8988T (cell line): ENCODE measurements around the gene CCDC27.

Experiments used
- DNase-seq: peaks from one replicate; pipeline ENCODE4 v3.0.0; 2011

The CCDC27 gene

DNA sequence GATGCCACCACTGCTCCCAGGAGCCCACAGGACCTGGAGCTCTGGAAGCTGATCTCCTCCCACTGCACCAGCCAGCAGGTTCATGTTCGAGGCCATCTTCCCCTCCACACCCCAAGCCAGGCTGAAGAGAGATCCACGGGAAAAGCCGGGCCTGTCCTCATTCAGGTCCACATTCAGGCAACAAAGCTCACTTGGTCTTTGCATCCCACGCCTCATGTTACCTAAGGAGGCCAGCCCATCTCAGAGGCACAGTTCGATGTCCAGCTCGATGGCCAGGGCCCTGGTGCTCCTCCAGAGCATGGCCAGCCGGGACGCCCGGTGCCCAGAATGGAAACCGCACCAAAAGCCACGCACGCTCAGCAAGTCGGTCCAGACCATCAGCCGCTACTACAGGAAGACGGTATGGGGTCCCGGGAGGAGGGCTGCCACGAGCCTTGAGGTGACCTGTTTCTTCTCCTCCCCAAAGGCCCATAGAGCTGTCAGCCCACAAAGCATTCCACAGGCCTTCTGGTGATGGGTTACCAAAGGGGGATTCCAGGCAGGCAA is at the start of gene CCDC27:
Gene CCDC27, plus strand, starts transcription at position 51 of the 546 bp plus-strand sequence. Its CDS starts 32 bp downstream, at position 83.
- DNase-seq, result no peak

DNA sequence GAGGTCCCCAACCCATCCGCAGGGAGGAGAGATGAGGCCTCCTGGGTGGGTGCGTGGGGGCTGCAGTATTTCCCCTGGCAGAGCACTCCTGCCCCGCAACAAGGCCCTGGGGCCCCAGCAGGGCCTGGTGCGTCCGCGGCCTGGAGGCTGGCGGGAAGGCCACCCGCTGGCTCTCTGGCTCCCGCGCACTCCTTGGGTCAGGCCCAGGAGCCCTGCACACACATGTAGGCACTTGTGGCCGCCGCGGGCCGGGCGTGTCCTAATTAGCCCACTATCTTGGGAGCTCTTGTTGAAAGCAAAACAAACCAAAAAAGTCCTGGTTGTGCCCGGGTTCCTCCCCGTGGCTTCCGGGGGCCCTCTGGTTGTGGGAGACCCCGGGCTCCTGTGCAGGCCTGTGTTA is 49.7 kb upstream of the CCDC27 start:
- no peak for DNase-seq

DNA sequence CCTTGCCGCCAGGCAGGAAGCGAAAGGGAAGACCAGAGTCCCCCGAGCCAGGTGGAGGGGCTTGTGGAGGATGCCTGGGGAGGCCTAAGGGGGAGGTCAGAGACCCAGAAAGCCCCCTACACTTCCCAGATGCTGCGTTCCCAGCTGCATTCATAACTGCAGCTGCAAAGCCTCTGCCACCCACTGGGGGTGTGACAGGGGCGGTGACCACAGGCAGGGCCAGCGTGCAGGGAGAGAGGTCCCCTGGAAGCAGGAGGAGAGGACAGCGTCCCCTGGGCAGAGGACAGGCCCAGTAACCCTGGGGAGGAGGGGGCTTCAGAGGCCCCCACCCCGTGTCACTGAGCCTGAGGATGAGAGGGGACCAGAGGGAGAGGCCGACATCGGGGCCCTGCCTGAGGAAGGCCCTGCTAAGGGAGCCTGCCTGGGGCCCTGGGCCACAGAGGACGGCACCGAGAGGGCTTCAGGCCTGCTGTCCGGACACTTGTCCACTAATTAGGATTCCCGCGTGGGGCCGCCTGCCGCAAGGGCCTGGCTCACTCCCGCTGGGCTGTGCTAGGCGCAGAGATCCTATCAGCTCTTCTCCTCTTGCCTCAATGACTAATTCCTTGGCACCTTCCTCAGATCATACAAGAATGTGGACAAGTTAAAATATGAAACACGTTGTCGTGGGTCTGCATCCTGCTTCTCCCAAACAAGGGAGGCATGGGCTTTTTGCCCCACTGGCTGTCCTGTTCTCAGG is 49.1 kb upstream of the CCDC27 start:
- no peak for DNase-seq

DNA sequence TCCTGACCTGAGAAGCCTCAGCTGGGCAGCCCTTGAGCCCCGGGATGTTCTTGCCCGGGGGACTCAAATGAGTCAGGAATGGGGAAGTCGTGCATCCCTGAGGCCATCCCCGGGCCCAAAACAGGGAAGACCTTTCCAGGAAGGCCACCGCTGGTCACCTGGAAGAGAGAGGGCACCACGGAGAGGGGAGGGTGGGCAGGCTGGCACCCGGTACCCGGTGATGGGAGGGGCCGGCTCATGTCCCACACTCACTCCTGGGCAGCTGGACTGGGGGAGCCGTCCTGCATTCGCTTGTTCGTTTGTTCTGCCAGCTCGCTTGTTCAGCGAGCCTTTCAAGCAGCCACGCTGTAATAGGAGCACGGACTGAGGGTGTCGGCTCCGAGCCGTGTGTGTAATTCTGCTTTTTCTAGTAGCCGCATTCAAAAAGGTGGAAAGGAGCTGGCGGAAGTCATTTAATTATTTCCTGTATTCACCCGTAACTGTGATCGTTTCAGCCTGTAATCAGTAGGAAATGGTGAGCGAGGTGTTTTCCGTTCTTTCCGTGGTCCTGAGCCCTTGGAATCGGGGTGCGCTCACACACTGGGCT is 48.4 kb upstream of the CCDC27 start:
- DNase-seq, result no peak

DNA sequence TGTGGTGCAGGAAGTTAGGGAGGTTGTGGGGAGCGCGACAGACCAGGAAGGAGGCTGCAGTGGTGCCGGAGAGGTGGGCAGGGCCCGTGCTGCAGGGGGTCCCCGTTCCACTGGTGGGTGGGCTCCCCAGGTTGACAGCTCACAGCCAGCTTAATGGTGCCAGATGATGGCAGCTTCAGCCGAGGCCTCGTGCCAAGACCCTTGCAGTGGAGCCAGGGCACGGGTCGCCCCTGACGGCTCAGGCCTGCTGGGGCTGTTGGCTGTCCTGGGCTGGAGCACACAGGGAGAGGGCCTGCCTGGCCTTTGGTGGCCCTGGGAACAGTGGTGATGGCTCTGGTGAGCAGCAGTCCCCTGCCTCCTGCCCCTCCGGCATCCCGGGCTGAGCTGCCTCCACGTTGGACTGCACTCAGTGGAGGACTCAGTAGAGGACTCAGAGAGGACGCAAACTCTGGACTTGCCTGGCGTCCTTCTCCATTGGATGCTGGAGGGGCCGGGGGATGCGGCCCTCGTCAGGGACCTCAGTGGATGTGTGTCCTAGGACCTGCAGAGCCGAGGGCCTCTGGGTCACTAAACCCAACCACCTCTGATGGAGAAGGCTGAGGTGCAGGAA is 46.8 kb upstream of the CCDC27 start:
- DNase-seq, result no peak

DNA sequence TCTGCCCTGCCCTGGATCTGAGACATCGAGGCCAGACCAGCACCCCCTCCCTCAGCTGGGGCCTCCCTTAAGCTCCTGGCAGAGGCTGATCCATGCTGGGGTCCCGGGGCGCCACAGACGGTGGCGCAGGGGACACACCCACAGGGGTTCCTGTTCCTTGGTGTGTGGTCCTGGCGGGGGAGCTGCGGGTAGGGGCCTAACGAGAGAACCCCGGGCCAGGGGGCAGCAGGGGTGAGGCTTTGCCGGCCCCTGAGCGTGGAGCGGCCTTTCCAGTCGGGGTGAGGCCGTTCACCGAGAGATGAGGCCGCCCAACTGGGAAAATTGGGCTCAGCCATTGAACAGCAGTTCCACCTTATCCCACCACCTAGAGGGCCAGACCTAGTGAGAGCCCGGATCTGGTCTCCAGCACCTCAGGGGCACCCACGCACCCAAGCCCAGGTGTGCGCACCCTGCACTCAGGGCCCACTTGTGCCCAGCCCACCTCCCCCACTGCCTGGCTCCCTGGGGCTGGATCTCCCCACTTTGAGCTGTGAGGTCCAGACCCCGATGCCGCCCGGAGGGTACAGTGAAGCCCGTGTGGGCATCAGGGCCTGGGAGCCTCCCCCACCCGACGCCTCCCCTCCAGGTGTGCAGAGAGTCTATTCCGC is 45.5 kb upstream of the CCDC27 start:
- no peak for DNase-seq

DNA sequence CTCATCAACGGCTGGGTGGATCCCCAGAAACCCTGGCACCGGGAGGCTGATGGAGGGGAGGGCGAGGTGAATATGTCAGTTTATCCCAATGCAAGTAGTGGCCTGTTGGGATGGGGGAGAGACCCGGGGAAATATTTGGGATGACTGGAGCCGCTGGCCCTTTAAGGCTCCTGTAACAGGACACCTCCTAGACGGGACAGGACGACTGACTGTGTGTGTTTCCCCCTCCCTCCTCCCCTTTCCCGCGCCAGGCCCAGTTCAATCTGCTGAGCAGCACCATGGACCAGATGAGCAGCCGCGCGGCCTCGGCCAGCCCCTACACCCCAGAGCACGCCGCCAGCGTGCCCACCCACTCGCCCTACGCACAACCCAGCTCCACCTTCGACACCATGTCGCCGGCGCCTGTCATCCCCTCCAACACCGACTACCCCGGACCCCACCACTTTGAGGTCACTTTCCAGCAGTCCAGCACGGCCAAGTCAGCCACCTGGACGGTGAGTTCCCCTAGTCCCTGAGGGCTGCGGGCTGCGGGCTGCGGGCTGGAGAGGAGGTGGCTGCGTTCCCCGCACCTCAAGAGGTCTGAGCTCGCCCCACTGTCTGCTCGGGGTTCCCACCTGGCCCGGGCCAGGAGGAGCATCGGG is 44.8 kb upstream of the CCDC27 start:
- no peak for DNase-seq

DNA sequence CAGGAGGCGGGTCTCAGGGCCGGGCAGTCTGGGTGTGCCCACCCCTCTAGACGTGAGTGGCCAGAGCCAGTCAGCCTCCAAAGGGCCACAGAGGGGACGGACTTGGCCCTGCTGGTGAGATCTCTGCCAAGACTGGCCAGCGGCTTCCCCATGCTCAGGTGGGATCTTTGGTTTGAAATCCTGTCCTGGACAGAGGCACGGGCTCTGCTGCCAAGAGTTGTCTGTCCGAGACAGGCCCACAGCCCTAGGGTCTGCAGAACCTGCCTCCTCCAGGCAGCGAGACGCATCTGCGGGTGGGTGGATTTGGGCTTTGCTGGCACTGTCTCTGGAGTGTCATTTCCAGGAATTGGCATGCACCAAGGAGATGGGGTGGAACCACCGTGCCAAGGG is 44.3 kb upstream of the CCDC27 start:
- DNase-seq, result no peak

DNA sequence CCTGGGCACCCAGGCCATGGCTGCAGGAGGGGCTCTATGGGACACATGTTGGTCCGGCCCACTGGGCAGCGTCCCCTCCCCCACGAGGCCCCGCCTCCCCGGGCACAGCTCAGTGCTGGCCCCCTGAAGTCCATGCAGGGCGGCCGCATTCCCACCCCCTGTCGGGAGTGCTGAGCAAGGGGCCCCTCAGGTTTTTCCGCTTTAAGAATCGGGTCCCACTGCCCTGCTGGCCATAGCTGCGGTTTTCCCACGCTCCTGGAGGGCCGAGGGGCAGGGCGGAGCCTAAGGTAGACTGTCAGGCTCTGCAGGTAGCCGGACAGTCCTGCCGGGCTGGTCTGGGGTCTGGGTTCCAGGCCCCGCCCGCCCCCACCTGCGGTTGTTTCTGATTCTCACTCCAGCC is 43.5 kb upstream of the CCDC27 start:
- no peak for DNase-seq

DNA sequence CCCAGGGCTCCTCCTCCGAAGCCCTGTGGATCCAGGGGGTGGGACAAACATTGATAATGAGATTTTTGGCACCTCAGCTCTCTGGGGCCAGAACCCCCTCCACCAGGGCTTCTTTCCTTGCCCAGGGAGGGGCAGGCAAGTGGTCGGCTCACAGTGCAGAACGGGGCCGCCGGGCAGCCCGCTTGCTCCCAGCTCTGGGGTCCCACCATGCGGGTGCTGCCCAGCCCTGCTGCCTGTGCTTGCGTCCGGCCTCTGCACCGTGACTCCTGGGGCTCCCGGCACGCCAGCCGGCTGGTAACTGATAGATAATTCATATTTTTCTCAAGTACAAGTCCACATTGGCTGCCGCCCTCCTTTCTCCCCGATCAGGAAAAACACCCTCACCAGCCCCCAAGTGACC is 42.0 kb upstream of the CCDC27 start:
- DNase-seq, result no peak

DNA sequence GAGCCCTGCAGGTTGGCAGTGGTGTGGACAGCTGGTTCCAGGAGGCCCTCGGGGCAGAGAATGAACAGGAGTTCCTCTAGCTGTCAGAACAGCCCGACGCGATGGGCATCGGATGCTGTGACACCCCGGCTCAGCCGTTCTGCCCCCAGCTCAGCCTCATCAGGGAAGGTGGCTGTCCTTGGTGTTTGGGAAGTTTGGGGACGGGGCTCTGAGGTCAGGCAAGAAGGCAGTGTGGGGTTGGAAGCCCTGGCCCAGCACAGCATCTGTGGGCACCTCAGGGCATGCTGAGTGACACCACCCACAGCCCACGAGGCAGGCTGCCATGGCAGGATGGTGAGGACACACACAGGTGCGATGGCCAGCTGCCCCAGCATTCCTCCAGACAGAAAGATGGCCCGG is 40.9 kb upstream of the CCDC27 start:
- no peak for DNase-seq

DNA sequence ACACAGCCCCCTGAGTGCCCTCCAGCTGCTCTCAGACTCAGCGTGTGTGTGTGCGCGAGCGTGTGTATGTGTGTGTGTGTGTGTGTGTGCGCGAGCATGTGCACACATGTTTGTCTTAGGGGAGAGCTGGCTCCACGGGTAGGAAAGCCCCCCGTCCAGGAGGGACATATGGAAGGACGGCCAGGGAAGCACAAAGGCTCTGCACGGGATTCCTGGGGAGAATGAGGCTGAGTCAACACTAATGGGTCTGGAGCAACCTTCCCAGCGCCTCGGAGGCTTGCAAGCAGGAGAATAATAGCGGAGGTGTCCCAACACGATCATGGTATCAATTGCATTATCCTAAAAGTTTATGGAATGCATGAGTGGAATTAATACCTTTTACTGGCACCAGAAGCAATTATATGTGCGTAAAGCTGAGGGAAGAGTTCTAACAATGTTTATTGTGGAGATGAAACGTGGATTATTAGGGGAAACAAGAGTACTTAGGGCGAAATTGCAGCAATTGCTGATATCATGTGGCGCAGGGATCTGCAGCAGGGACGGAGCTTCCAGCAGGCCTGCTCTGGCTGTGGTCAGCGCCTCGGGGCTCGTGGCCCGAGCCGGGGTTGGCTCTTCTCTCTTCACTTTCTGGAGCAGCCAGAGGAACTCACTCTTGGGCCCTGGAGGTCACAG is 40.3 kb upstream of the CCDC27 start:
- DNase-seq, result no peak

DNA sequence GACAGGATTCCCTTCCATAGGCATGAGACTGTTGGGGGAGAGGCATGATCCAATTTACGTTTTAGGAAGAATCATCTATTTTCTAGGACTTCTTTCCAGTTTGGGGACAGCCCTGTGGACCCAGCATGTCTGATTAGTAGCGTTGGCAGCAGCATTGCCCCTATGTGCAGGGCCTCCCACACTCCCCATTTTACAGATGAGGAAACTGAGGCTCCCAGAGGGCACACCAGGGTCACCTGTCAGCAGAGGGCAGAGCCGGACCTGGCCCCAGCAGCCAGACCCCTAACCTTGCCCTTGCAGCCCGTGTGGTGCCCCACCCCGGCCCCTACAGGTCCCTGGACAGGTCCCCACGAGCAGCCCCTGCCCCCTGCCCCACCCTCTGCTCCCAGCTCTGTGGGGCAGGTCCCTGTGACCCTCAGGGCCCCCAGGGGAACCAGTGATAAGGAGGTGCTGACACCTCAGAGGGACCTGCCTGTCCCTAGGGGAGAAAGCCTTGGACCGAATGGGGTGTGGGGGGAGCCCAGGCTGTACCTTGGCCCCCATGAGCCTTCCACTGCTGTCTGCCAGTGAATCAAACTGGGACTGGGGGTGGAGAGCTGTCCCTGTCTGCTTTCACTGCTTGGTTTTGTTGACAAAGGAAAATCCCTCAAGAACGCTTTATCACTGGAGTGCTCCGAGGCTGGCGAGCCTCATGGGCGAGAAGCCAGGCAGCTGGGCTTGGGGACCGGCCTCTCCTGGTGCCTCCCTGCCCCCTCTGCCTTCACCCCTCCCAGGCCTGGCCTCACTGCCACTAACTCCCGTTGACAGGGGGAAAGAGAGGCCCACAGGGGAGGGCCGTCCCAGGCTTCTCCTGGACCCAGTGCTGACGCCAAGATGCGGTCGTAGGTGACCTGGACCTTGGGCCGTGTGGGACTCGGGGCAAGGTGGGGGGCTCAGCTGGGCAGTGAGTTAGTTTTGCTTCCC is 39.4 kb upstream of the CCDC27 start:
- no peak for DNase-seq

DNA sequence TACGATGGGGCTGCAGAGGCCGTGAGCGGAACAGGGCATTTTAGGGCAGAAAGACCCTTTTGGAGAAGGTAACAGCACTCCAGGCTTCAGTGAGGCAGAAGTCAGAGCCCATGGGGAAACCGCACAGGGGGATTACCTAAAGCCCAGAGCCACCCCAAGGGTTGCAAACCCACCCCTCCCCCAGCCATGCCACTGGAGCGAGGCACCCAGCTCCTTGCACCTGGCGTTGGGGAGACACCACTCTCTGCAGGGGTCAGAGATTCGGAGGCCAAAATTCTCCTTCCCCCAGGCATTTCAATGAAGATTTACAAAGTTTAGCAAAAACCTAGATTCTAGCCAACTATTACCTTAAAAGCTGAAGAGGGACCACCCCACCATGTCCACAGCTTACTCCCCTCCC is 38.4 kb upstream of the CCDC27 start:
- no peak for DNase-seq

DNA sequence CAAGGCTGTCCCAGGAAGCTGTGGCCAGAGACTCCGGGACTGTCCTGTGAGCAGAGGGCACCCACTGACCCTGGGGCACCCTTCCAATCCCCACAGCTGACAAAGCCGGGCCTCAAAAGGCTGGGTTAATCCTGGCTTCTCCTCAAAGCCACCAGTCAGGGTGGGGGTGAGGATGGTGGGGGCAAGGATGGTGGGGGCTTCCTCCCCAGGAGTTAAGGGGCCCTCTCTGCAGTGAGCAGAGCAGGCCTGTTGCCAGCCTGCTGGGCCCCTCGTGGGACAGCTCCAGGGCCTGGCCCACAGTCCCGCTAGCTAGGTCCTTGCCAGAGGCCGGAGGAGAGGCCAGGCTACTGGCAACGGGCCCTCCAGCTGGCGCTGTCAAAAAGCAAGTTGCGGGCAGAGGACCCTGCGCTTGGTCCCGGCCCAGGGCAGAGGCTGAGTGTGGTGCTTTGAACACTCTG is 37.9 kb upstream of the CCDC27 start:
- no peak for DNase-seq

DNA sequence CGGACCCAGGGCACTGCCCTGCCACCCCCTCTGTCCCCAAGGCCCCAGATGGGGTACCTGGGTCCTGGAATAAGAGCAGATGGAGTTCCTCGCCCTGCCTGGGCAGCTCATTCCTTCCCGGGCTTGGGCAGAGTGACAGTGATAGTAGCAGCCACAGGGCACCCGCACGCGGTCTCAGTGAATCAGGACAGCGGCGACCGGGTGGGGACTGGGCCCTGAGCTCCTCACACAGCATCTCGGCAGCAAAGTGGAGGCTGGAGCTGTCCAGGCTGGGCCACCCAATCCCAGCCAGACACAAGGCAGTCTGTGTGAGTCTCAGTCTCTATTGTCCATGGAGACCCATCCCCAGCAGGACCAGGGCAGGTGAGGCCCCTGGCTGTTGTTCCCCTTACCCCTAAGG is 37.4 kb upstream of the CCDC27 start:
- DNase-seq, result no peak

DNA sequence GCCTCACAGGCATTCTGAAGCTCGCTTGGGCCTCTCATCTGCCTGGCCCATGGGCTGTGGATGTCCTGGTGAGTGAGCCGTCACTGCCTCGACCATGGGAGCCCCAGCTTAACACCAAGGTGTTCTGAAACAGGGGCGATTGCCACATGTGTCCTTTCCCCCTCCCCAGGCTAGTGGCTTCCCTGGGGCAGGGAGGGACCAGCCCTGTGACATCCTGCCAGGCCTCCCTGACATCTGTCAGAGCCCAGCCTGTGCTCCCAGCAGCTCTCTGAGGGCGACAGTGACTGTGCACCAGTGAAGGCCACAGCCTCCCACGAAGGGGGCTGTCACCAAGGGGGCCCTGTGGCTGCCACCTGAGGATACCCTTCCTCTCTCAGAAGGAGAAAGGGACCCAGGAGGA is 35.9 kb upstream of the CCDC27 start:
- no peak for DNase-seq

DNA sequence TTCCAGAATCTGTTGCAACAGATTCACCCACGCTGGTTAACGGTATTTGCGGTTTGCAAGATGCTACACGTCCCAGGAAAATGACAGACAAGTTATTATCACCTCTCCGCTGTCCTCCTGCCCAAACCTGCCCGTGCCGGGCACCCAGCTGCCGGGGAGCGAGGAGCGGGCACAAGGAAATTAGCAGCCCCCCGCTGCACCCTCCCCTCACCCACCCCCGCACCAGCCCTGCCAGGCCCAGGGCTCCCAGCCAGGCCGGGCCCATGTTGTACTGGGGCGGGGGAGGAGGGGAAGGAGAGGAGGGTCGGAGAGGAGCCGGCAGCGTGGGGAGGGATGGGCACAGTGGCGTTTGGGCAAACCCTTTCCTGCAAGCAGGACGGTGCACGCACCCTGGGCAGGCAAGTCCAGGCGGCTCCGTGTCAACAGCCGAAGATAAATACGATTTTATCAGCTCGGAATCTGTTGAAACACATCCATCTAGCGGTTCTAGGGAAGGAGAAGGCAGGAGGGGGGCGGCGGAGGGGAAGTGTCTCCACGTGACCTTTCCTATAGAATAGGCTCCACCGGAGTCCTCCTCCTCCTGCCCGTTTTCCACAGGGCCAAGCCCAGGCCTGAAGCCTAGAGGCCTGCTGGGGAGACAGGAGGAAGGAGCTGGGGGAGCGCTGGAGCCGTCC is 35.1 kb upstream of the CCDC27 start:
- no peak for DNase-seq

DNA sequence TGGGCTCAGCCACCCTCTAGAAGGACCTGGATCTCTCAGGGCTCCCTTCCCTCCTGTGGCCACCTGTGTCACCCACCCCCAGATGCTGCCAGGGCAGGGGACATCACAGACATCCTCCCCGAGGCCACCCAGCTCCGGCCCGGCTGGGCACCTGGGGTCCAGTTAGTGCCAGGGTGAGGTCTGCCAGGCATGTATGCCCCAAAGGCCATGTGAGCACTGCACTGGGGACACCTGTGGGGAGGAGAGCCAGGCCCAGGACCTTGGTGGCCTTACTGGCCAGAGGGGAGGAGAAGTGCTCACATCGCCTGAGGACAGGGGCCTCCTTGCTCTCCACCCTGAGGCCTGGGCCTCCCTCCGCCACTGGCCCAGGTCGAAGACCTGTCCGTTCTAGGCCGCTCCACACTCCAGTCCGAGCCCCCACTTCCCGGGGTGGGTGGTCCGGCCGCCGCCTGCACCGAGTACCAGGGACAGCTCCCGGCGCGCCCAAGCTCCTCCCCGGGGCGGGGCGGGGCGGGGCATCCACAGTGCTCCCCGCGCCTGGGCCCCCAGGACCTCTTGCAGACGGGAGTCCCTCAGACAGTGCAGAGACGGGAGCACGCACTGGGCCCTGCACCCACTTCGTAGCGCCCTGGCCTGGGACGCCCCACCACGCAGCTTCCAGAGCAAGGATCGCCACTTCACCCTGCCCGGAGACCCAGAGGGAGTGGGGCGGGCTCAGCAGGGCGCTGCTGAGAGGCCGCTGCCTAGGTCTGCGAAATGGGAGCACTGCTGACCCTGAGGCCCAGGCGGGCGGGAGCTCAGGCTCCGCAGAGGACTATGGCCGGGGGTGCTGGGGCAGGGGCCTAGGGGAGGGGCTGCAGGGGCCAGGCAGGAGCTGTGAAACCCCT is 34.3 kb upstream of the CCDC27 start:
- no peak for DNase-seq

DNA sequence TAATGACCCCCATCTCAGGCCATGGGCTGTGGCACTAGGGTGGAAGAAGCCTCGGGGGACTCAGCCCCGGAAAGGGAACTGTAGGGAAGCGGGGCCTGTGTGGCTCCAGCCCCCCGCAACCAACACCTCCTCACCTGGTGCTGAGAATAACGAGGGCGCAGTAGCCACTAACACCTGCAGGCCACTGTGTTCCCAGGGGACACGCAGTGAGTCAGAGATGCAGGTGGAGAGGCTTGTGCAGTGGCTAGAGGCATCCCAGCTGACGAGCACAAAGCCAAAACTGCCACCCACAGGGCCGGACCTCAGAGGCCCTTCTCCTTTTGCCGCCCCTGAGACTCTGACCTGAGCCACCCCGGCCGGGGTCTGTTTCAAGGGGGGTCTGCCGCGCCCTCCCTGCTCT is 33.5 kb upstream of the CCDC27 start:
- DNase-seq, result no peak
